NCI-H187 (cell line): ENCODE measurements around the gene PSMB3.
A peak's percentile ranks its signal among the peaks of the same experiment; 100 is the strongest.

Experiments
- DNase-seq, 2 experiments: peaks; one replicate each; lab custom pipeline; 2025; lab: John Stamatoyannopoulos, UW

PSMB3 gene

GRCh38 chr17:38716368-38717005 is 36.1 kb upstream of the PSMB3 start:
- DNase-seq, result no peak

GRCh38 chr17:38717139-38717745 is 35.3 kb upstream of the PSMB3 start:
- no peak for DNase-seq

GRCh38 chr17:38719289-38719942 is 33.1 kb upstream of the PSMB3 start:
- no peak for DNase-seq

GRCh38 chr17:38719943-38720641 is 32.4 kb upstream of the PSMB3 start:
- peak; percentile 26 to 53 for DNase-seq

DNA sequence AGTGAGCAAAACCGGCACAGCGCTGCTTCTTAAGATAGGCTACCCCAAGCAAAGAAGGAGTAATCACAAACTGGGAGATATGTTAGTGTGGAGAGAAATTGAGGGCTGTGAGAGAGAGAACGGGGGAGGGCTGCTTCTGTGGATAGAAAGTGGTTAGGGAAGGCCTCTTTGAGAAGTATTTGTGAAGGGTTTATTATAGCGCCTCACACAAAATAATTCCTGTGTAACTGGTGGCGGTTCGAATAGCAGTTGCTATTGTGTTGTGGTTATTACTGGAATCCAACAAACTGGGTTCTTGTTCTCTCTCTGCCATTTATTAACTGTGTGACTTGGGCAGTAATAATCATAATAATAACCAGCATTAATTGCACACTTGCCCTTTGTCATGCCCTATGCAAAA is 31.6 kb upstream of the PSMB3 start:
- no peak for DNase-seq

GRCh38 chr17:38721802-38722201 is 30.7 kb upstream of the PSMB3 start:
- no peak for DNase-seq

DNA sequence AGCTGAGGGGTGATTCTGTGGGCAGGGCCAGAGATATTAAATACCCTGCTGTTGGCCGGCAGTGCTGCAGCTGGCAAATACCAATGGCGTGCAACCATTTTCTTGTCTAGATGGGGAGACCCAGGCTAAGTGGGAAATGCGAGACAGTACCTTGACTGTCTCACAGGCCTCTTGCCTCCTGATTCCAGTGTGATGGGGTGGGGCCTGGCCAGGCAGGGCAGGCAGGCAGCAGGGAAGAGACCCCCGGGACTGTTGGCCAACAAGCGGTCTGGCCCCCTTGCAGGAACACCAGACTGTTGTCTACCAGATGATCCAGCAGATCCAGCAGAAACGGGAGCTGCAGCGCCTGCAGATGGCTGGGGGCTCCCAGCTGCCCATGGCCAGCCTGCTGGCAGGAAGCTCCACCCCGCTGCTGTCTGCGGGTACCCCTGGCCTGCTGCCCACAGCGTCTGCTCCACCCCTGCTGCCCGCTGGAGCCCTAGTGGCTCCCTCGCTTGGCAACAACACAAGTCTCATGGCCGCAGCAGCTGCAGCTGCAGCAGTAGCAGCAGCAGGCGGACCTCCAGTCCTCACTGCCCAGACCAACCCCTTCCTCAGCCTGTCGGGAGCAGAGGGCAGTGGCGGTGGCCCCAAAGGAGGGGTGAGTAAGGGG is 28.1 kb upstream of the PSMB3 start:
- peak in 1 of 2 experiments; percentile 35 for DNase-seq

- no peak for DNase-seq
Observed at GRCh38 chr17:38725066-38725465, 27.5 kb upstream of the PSMB3 start.

DNA sequence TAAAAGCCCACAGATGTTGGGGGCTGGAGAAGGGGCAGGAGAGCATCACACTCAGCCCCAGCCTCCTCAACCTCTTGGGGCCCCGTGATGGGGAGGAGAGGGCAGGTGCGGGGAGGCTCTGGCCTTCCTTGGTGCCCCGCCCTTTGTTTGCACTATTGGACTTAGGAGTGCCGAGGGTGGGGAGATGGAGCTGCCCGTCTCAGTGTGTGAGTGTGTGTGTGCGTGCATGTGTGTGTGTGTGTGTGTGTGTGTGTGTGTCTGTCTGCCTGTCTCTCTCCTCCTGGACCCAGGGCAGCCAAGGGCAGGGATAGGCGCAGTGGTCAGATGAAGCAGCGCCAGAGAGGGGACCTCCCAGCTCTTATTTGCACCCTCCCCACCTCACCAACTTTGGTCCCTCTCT is 26.4 kb upstream of the PSMB3 start:
- DNase-seq, result peak; percentile 17 to 37

DNA sequence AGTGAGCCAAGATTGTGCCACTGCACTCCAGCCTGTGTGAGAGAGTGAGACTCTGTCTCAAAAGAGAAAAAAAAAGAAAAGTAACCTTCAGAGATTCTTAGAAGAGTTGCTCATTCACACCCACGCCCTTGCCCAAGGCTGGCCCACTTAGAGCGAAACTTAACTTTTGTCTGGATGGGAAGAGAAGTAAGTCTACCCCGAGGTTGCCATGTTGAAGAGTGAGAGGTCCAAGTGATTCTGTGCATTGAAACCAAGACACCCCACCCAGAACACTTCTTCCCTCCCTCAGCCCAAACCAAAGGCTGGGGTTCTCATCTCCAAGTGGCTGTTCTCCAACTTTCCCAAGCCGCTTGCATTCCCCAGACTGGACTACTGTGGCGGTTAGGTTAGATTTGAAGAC is 24.8 kb upstream of the PSMB3 start:
- DNase-seq, result no peak

DNA sequence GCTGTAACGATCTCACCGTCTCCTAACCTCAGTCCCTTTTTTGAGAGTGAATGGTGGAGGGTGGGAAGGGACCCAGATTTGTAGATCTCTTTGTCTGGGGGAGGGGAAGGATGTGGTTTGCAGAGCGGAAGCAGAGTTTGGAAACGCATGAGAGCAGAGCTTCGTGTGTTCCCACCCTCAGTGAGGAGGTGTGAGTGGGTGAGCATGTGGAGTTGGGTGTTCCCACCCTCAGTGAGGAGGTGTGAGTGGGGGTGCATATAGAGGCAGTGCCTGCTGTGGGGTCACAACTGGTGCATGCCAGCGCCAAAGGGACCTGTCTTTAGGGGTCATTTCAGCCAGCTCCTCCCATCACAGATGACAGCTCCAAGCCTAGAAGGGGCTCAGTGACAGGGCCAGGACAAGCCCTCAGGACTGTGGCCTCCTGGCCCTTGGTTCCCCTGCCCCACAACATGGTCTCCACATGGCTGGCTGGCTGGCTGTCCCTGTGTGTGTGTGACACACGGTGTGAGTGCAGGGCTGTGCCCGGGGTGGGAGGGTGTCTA is 24.2 kb upstream of the PSMB3 start:
- no peak for DNase-seq

DNA sequence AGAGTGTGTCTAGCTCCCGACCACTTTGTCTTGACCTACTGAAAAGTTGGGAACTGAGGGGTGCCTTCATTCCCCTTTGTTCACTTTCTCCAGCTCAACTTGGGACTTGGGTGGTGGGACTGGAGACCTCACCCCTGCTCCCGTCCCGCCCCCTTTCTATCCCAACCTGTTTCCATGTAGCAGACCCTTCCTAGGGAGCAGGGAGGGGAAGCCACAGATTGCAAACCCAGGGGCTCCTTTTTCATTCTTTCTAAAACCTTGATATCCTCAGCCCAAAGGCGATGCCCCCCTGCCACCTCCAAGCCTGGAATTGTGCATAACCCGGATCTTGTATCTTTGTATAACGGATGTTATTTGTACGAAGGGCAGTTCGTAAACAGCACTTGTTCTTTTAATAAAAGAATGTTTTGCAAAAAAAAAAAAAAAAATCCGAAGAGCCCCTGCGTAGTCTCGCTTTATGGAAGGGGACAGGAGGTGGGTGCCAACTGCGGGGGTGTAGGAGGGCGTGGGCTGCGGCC is 23.1 kb upstream of the PSMB3 start:
- DNase-seq, result no peak

GRCh38 chr17:38729886-38730525 is 22.5 kb upstream of the PSMB3 start, which contains the start of gene CISD3:
CISD3 (plus strand) TSS chr17:38730341; CDS start chr17:38730359, 18 bp downstream.
- peak; percentile 34 to 75 for DNase-seq

DNA sequence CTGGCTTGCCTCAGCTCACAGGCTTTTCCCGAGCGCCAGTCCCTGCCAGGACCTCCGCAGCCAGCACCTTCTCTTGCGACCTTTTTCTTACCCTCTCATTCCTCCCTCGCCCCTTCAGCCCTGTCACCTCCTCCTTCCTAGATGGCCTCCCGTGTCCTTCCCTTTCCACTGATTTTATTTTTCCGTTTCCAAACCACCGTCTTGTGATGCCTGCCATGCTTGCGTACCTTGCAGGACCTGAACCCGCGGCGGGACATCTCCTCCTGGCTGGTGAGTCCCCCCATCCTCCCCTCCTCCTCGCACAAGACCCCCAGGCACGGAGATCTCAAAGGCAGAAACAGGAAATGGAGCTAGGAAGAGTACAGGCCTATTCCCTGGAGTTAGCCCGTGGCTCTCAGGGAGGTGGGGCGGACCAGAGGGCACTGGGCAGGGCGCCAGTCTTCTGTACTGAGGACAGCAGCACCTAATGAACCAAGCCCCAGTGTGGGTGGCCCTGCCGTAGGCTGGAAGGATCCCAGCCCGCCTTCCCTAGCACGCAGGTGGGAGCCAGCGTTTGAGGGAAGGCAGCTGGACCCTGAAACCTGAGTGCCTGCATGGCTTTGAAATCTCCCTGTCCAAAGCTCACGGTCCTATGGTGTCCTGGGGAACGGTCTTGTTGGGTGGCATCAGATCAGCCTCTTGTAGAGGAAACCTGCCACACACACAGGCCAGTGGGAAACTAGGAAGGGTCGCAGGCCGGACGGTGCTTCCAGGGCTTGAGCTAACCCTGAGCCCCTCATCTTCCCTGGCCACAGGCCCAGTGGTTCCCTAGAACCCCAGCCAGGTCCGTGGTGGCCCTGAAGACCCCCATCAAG is 21.8 kb upstream of the PSMB3 start:
- no peak for DNase-seq

DNA sequence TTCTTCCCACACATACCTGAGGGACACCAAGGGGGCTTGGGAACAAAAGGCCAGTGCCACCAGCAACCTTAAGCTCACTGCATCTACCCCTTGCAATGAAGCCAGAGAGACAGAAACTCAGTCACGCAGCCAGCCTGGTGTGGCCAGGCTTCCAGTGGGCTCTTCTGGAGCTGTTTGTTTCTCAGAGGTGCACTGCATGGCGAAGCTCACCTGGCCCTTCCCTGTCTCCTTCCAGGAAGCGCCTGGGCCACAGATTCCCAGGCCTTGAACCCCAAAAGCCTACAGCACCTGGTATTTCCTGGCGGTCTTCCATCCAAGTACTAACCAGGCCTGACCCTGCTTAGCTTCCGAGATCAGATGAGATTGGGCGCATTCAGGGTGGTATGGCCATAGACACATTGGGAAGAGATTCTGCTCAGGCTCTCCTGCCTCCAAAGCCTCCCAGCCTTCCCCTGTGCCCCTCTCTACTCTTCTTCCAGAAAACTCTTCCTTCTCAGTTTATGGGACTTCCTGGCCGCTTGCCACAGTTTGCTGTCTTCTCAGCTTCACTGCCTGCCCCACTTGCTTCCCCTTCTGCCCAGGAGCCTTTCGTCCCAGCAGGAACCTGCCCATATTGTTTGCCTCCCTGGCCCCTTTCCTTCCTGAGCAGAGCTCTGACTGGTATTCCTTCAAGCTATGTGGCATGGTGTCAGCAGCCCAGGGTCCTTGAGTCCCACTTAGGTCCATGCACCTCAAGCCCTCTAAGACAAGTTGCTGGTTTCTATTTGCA is 20.8 kb upstream of the PSMB3 start:
- no peak for DNase-seq

GRCh38 chr17:38732376-38733281 is 19.9 kb upstream of the PSMB3 start:
- DNase-seq, result no peak

DNA sequence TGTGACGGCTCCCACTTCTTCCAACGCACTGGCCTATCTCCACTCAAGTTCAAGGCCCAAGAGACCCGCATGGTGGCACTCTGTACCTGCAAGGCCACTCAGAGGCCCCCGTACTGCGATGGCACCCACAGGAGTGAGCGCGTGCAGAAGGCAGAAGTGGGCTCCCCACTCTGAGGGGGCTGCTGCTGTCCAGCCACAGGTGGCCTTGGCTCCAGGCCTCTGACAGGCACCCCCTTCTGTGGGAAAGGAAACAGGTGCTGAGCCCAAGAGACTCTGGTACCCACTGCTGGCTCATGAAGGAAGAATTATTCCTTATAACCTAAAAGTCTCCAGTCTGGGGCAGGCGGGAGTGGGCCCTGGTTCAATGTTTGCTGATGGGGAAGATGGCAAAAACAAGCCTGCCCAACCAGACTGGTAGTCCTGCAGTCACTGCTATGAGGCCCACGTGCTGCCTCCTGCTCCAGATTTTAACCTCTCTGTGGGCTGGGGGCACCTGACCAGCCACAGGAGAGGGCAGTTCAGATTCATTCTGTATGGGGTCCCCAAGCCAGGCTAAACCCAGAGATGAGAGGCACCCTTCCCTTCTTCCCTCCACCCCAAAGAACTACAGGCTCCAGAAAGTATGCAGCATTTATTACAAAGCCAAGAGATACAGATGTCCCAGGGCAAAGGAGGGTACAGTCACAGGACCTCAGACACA is 19.1 kb upstream of the PSMB3 start:
- no peak for DNase-seq
